Neural crest cell (in vitro differentiated cells): ENCODE results near the gene KRT23. TPM values are rescaled to one million over a fixed set of nuclear protein-coding genes. Genes with fewer than 3 reads are reported as not detected.

Source experiments
- DNase-seq: peaks from one replicate; pipeline ENCODE4 v3.0.0; 2021; ENCODE audit warnings: low read depth, mixed read lengths, low spot score
- H3K27ac Mint-ChIP-seq: one replicate; pipeline ENCODE4 v1.8.0; 2021; ENCODE audit warnings: mild to moderate bottlenecking, mixed read lengths; ENCODE audit not compliant: unreplicated experiment
- H3K27me3 Mint-ChIP-seq: 2 replicates; pipeline ENCODE4 v1.8.0; 2021; ENCODE audit warnings: low read depth, mild to moderate bottlenecking, mixed read lengths
- H3K36me3 Mint-ChIP-seq: 2 replicates; pipeline ENCODE4 v1.8.0; 2021; ENCODE audit warnings: low read depth, mild to moderate bottlenecking, mixed read lengths
- H3K4me1 Mint-ChIP-seq: 2 replicates; pipeline ENCODE4 v1.8.0; 2021; ENCODE audit warnings: mixed read lengths
- H3K4me3 Mint-ChIP-seq: one replicate; pipeline ENCODE4 v1.8.0; 2021; ENCODE audit warnings: mild to moderate bottlenecking, mixed read lengths
- H3K9me3 Mint-ChIP-seq: 2 replicates; pipeline ENCODE4 v1.8.0; 2021; ENCODE audit warnings: mixed read lengths
- CTCF ChIP-seq: fragments of 200-600 bp; sonication (generic); conservative IDR thresholded peaks from 2 replicates; pipeline ENCODE4 v1.5.0; 2021; ENCODE audit warnings: antibody characterized with exemption, mild to moderate bottlenecking
- total RNA-seq: library from RNA; stranded (reverse); gene quantifications from 2 replicates; pipeline ENCODE4 v1.2.1, GENCODE V29; 2021

Gene KRT23
- total RNA-seq, 1 donor from 2014 or later = not detected

DNA sequence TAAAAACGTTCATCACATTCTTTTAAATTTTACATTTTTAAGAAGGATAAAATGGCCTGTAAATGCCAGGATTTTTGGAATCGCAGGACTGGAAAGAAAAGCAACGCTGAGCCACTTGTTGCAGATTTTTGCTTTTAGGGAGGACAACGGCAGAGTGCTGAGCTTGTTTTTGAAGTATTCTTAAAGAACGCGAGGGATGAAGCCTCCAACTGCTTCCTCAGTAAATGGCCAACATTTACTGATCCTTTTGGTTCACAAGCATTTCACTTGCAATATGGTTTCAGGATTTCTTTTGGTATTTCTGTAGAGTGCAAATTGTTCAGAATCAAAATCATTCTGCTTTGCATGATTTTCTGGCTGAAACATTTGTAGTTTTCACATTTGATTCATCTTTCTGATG is 2.8 kb upstream of the KRT23 start:
- Mint-ChIP-seq H3K36me3 (no peaks in the 10 kb centered on the region), H3K9me3 (no peaks in the 10 kb centered on the region), H3K27ac (peak overlapping the region; percentile 15), H3K4me1 (peaks cover 6% of the 10 kb centered on the region), H3K4me3 (no peak overlapping the region), H3K27me3 (no peaks in the 10 kb centered on the region)
- DNase-seq = no peak
- TF ChIP-seq CTCF = no peak

GRCh38 chr17:40938981-40939380 is 1.5 kb upstream of the KRT23 start:
- Mint-ChIP-seq H3K27me3 (no peaks in the 10 kb centered on the region), H3K4me3 (no peak overlapping the region), H3K36me3 (no peaks in the 10 kb centered on the region), H3K9me3 (no peaks in the 10 kb centered on the region), H3K4me1 (peaks cover 4% of the 10 kb centered on the region), H3K27ac (peak overlapping the region; percentile 12)
- no peak for TF ChIP-seq CTCF
- DNase-seq = no peak

DNA sequence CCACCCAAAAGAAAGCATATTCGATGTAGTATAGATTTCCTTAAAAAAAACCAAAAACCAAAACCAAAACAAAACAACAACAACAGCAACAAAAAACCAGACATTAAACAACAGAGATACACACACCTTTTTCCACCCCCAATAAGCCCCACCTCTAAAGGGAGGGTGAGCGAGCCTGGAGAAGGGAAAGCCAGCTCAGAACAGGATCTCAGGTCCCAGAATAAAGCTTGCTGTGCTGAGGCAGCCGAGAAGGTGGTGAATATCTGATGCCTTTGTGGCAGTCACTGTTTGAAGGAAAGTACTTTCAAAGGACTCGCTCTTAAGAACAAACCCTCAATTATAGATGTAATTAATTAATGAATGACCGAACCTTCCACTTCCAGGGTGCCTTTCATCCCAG is 470 bp downstream of the KRT23 start:
- Mint-ChIP-seq H3K4me3 (no peak overlapping the region), H3K27me3 (no peaks in the 10 kb centered on the region), H3K27ac (no peak overlapping the region), H3K9me3 (no peaks in the 10 kb centered on the region), H3K4me1 (peaks cover 22% of the 10 kb centered on the region), H3K36me3 (no peaks in the 10 kb centered on the region)
- TF ChIP-seq CTCF = no peak
- DNase-seq = no peak

GRCh38 chr17:40936437-40936971 is 942 bp downstream of the KRT23 start:
- no peak overlapping the region for H3K4me3 Mint-ChIP-seq
- no peaks in the 10 kb centered on the region for H3K27me3 Mint-ChIP-seq
- H3K36me3 Mint-ChIP-seq = no peaks in the 10 kb centered on the region
- H3K9me3 Mint-ChIP-seq = no peaks in the 10 kb centered on the region
- no peak for DNase-seq
- H3K4me1 Mint-ChIP-seq = peaks cover 25% of the 10 kb centered on the region
- TF ChIP-seq CTCF = no peak
- no peak overlapping the region for H3K27ac Mint-ChIP-seq

- Mint-ChIP-seq H3K27me3 (no peaks in the 10 kb centered on the region), H3K4me1 (peaks cover 27% of the 10 kb centered on the region), H3K9me3 (no peaks in the 10 kb centered on the region), H3K27ac (no peak overlapping the region), H3K4me3 (no peak overlapping the region), H3K36me3 (no peaks in the 10 kb centered on the region)
- TF ChIP-seq CTCF = no peak
- no peak for DNase-seq
Observed at GRCh38 chr17:40935624-40936023, 1.8 kb downstream of the KRT23 start.

DNA sequence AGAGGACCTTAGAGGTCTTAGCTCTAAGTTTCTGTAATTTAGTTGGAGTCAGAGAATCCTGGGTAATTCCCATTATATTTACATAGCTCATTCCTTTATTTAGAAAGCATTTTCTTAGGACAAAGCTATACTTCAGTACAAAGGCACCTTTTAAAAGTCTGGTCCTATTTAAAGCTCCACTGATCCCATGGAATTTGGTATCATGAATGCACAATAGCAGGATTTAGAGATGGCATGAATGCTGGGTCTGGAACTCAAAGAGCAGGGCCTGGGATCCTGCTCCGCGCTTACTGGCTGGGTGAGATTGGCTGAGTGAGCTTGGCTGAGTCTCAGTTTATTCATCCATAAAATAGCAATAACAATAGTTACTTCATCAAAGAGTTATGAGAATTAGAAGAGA is 4.8 kb downstream of the KRT23 start:
- H3K4me3 Mint-ChIP-seq = no peak overlapping the region
- no peaks in the 10 kb centered on the region for H3K36me3 Mint-ChIP-seq
- DNase-seq = no peak
- no peaks in the 10 kb centered on the region for H3K27me3 Mint-ChIP-seq
- no peak overlapping the region for H3K27ac Mint-ChIP-seq
- H3K9me3 Mint-ChIP-seq = peaks cover 2% of the 10 kb centered on the region
- TF ChIP-seq CTCF = no peak
- H3K4me1 Mint-ChIP-seq = peaks cover 25% of the 10 kb centered on the region
